Right lobe of liver (tissue), 4 donors: ENCODE data around the gene UQCC2.

Experiments
- POLR2A ChIP-seq: fragments of 450-650 bp; IDR thresholded peaks from one replicate; pipeline ENCODE4 v1.6.1; 2017; ENCODE audit warnings: antibody characterized with exemption, mild to moderate bottlenecking
- TF ChIP-seq, protein P1 (sequence below), 4 donors: fragments of 200-600 bp in 3 of 4; fragments of 450-650 bp in 1 of 4; IDR thresholded peaks; one replicate each; pipeline versions ENCODE4 v1.5.1 to v1.8.0; 2016 to 2022; ENCODE audit warnings: antibody characterized with exemption in 4 of 4, mild to moderate bottlenecking in 2 of 4
- donor health status: DM: no; HTN: no; CAD: no.
- donor health status: DM: no; HTN: no; CAD: no.
- donor health status: DM: no; HTN: yes; CAD: no.

- TF ChIP-seq, protein P1, sequence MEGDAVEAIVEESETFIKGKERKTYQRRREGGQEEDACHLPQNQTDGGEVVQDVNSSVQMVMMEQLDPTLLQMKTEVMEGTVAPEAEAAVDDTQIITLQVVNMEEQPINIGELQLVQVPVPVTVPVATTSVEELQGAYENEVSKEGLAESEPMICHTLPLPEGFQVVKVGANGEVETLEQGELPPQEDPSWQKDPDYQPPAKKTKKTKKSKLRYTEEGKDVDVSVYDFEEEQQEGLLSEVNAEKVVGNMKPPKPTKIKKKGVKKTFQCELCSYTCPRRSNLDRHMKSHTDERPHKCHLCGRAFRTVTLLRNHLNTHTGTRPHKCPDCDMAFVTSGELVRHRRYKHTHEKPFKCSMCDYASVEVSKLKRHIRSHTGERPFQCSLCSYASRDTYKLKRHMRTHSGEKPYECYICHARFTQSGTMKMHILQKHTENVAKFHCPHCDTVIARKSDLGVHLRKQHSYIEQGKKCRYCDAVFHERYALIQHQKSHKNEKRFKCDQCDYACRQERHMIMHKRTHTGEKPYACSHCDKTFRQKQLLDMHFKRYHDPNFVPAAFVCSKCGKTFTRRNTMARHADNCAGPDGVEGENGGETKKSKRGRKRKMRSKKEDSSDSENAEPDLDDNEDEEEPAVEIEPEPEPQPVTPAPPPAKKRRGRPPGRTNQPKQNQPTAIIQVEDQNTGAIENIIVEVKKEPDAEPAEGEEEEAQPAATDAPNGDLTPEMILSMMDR (IDR thresholded peaks at IDR 0.05), result no peak
- TF ChIP-seq POLR2A, result peak; percentile 89
Measured at GRCh38 chr6:33746651-33747100, 35.2 kb upstream of the UQCC2 start, which contains the start of gene IP6K3.
